WERI-Rb-1 (cell line): ENCODE data around the gene ESYT2.
A peak's percentile ranks its signal among the peaks of the same experiment; 100 is the strongest.
"Not testable (repeated sequence)": the region's sequence is repeated elsewhere in the genome, so short reads cannot be mapped to it uniquely, and the experiment has no call there.

Source experiments
- DNase-seq: peaks from one replicate; pipeline ENCODE4 v3.0.0-alpha.2; 2020
- H3K27ac ChIP-seq: fragments of 250-450 bp; sonication (Bioruptor Pico); 2 replicates; pipeline ENCODE4 v1.5.1; 2020; ENCODE audit warnings: mild to moderate bottlenecking, moderate library complexity
- H3K27me3 ChIP-seq: fragments of 250-450 bp; sonication (Bioruptor Pico); 2 replicates; pipeline ENCODE4 v1.5.1; 2021; ENCODE audit warnings: mild to moderate bottlenecking, low read depth, moderate library complexity; ENCODE audit not compliant: insufficient read depth, severe bottlenecking
- H3K36me3 ChIP-seq: fragments of 250-450 bp; sonication (Bioruptor Pico); 2 replicates; pipeline ENCODE4 v1.5.1; 2020; ENCODE audit warnings: mild to moderate bottlenecking, moderate library complexity
- H3K4me3 ChIP-seq: 2 replicates; pipeline ENCODE4 v1.5.1; 2011; ENCODE audit warnings: low read depth, mild to moderate bottlenecking, control low read depth, low read length
- H3K9me3 ChIP-seq: fragments of 250-450 bp; sonication (Bioruptor Pico); 2 replicates; pipeline ENCODE4 v1.5.1; 2021; ENCODE audit warnings: mild to moderate bottlenecking, moderate library complexity; ENCODE audit not compliant: severe bottlenecking
- TF ChIP-seq, protein P1 (sequence below): IDR thresholded peaks from 2 replicates; pipeline ENCODE4 v1.5.1; 2011; ENCODE audit warnings: low read depth, mild to moderate bottlenecking, control low read depth, inconsistent platforms, low read length

The ESYT2 gene

DNA sequence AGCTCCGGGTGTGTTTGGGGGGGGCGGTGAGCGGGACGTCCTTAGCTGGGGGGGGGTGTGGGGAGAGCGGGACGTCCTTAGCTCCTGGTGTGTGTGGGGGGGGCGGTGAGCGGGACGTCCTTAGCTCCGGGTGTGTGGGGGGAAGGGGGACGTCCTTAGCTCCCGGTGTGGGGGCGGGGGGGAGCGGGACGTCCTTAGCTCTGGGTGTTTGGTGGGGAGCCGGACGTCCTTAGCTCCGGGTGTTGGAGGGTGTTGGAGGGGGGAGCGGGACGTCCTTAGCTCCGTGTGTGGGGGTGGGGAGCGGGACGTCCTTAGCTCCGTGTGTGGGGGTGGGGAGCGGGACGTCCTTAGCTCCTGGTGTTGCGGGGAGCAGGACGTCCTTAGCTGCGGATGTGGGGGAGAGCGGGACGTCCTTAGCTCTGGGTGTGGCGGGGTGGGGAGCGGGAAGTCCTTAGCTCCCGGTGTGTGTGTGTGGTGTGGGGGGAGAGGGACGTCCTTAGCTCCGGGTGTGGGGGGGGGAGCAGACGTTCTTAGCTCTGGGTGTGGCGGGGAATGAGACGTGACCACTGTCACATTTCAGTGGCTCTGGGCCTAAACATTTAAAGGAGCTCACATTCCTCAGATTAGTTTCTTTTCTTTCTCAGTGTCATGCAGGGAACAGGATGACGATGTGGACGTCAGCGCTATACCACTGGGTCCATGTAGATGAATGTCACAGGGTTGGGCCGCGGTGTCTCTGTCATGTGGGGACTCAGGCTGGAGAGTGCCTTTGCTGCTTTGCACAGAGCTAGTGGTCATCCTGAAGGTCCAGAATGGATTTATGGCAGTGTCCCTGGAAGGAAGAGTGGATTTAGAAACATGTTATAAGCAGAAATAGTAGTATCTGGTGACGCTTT lies 34.5 kb upstream of the ESYT2 start:
- no peaks in the 10 kb centered on the region for H3K9me3 ChIP-seq
- DNase-seq: peak; percentile 55
- peak overlapping the region; percentile 40; the same call in 1 of the 2 replicates for H3K27ac ChIP-seq
- no peaks in the 10 kb centered on the region for H3K27me3 ChIP-seq
- H3K4me3 ChIP-seq: peak overlapping the region; percentile 44
- TF ChIP-seq, protein P1, sequence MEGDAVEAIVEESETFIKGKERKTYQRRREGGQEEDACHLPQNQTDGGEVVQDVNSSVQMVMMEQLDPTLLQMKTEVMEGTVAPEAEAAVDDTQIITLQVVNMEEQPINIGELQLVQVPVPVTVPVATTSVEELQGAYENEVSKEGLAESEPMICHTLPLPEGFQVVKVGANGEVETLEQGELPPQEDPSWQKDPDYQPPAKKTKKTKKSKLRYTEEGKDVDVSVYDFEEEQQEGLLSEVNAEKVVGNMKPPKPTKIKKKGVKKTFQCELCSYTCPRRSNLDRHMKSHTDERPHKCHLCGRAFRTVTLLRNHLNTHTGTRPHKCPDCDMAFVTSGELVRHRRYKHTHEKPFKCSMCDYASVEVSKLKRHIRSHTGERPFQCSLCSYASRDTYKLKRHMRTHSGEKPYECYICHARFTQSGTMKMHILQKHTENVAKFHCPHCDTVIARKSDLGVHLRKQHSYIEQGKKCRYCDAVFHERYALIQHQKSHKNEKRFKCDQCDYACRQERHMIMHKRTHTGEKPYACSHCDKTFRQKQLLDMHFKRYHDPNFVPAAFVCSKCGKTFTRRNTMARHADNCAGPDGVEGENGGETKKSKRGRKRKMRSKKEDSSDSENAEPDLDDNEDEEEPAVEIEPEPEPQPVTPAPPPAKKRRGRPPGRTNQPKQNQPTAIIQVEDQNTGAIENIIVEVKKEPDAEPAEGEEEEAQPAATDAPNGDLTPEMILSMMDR: no peak
- no peaks in the 10 kb centered on the region for H3K36me3 ChIP-seq

DNA sequence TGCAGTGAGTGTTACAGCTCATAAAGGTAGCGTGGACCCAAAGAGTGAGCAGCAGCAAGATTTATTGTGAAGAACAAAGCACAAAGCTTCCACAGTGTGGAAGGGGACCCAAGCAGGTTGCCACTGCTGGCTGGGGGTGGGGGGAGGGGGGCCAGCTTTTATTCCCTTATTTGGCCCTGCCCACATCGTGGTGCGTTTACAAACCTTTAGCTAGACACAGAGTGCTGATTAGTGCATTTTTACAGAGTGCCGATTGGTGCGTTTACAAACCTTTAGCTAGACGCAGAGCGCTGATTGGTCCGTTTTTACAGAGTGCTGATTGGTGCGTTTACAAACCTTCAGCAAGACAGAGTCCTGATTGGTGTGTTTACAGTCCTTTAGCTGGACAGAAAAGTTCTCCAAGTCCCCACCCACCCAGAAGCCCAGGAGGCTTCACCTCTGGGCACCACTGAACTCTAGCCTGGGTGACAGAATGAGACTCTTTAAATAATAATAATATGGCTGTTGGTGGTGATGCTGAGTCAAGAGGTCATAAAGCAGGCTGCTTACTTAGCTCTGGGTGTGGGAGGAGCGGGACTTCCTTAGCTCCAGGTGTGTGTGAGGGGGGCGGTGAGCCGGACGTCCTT lies 33.8 kb upstream of the ESYT2 start:
- not testable (repeated sequence) for H3K27me3 ChIP-seq, H3K27ac ChIP-seq, H3K9me3 ChIP-seq, H3K36me3 ChIP-seq
- DNase-seq: peak; percentile 24
- peak overlapping the region; percentile 44 for H3K4me3 ChIP-seq

DNA sequence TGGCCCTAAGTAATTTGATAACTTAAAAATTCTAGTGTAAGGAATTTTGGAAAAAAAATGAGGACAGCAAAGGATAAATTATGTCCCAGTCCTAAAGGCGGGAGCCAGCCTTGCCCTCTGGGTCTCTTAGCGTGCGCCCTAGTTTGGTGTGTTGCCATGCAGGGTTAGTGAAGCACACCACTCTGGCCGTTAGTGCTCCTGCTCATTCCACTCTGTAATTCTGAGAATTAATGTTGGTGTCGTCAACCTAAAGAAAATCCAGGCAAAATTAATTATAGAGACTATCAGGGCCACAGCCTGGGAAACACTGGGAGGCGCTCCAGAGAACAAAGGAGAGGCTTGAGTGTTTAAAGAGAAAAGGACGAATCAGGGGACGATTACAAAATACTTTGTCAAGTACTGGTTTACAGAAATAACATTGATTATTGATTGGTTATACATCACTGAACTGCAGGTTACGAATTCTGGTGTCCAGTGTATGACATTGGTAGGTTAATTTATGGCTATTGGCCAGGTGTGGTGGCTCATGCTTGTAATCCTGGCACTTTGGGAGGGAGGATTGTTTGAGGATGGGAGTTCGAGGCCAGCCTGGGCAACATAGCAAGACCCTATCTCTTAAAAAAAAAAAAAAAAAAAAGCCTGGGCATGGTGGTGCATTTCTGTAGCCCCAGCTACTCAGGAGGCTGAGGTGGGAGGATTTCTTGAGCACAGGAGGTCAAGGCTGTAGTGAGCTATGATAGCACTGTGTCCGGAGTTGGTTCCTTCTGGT lies 32.8 kb upstream of the ESYT2 start:
- no peak overlapping the region for H3K4me3 ChIP-seq
- H3K27me3 ChIP-seq: no peaks in the 10 kb centered on the region
- TF ChIP-seq, protein P1: no peak
- no peak overlapping the region for H3K27ac ChIP-seq
- H3K36me3 ChIP-seq: no peaks in the 10 kb centered on the region
- H3K9me3 ChIP-seq: no peaks in the 10 kb centered on the region
- DNase-seq: no peak

DNA sequence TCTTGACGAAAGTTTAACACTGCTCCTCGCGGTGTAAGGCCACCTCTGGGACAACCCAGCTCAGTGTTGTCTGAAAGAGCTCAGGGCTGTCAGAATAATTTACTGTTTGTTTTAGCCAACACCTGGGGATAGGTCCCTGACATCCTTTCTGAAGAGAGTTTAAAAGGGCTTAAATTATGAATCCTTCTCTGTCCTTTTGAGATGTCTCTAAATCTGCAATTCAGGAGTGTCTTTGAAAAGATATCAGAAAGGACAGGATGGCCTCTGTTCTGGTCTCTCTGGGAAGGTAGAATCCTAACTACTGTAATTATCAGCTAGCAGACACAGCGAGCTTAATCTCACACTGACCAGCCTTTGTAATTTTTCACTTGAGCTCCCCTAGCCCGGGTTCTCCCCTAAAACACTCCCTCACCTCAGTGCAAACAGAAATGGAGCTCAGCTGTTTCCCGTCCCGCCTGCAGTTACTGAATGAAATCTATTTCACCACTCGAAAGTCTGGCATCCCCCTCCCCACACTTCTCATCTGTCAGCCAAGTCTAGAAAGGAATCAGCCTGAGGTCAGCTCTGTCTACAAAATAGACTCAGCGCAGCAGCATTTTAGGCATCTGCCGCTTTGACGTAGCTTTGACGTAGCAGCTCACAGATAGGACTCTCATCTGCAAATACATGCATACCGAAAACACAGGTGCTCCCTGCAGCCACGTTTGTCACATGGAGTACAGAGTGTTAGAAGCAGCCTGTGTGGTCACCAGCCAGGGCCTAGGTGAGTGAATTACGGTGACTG lies 31.9 kb upstream of the ESYT2 start:
- Histone ChIP-seq H3K27ac (0 out of 2 replicates have a peak overlapping the region, but pooled peaks have one; percentile 9), H3K9me3 (no peaks in the 10 kb centered on the region), H3K4me3 (no peak overlapping the region), H3K27me3 (no peaks in the 10 kb centered on the region), H3K36me3 (no peaks in the 10 kb centered on the region)
- DNase-seq: no peak
- TF ChIP-seq, protein P1: no peak

DNA sequence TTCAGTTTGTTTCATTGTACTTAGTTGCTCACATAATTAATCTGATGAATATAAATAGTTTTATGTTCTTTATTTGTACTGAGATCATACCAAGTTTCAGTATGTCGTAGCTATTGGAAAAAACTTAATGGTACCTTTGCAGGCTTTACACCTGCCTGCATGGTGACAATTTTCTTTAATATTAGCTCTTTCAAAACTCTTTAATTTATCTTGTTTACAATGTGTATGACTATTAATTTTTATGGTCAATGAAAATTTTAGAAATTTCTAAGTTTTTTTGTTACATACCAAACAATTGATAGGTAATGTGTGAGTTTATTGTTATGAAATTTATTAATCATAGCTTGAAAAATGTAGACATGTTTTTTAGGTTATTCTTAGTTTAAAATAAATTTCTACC lies 31.1 kb upstream of the ESYT2 start:
- no peaks in the 10 kb centered on the region for H3K36me3 ChIP-seq

More for the DNA sequence above, 31.1 kb upstream of the ESYT2 start:
- Histone ChIP-seq H3K9me3 (no peaks in the 10 kb centered on the region), H3K27me3 (no peaks in the 10 kb centered on the region), H3K4me3 (no peak overlapping the region), H3K27ac (no peak overlapping the region)
- TF ChIP-seq, protein P1: no peak
- no peak for DNase-seq
